Activated gamma-delta T cell (primary cell): ENCODE data around the gene IL4R.
"Not testable (repeated sequence)": the region's sequence is repeated elsewhere in the genome, so short reads cannot be mapped to it uniquely, and the experiment has no call there.

Experiments used
- DNase-seq: peaks from one replicate; lab custom pipeline; 2025; lab: John Stamatoyannopoulos, UW

Gene IL4R

DNA sequence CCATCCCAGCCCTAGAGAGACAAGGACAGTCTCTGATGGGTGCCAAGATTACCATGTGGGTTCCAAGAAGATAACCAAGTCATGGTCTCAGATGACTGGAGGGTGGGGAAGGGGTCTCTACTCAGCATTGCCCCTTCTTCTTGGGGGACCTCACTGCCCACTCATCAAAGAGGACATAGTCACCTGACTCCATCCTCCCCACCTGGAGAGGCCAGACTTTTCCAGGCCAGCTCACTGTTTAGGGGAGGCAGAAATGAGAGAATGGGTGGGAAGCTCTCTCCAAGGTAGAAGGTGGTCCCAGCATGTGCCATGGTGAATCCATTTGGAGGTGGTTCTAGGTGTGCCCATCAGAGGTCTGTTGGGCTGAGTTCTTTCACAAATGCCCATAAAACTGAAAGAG is 67.5 kb downstream of the IL4R start:
- DNase-seq, result no peak

DNA sequence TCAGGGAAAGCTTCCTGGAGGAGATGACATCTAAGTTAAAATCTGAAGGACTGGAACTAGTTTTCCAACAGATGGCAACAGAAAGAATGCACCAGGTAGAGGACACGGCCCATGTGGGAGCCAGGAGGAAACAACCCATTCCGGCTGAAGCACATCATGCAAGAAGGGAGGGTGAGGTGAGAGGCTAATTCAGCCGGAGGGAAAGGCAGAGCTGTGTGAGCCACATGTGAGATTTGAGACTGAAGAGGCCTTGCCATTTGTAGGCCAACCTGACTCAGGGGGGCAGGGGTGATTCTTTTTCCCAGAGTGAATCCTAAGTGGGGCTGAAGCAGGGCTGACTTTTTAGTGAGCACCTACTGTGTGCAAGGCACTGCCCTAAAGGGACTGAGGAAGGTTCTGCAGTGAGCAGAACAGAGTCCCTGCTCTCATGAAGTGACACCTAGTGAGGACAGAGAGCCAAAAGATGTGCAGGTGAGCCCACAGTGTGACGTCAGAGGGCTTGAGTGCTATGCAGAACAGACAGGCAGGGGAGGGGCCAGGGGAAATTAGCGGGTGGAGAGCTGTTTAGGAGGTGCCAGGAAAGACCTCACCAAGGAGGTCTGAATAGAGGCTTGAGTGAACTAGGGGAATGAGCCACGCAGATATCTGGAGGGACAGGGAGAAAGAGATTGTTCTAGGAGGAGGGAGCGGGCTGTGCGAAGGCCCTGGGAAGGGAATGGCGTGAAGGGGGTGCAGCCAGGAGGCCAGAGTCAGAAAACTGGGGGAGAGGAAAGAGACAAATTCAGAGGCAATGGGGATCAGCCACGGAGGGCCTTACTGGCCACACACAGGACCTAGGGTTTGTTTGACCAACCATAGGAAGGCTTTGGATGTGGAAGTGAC is 68.4 kb downstream of the IL4R start:
- no peak for DNase-seq

DNA sequence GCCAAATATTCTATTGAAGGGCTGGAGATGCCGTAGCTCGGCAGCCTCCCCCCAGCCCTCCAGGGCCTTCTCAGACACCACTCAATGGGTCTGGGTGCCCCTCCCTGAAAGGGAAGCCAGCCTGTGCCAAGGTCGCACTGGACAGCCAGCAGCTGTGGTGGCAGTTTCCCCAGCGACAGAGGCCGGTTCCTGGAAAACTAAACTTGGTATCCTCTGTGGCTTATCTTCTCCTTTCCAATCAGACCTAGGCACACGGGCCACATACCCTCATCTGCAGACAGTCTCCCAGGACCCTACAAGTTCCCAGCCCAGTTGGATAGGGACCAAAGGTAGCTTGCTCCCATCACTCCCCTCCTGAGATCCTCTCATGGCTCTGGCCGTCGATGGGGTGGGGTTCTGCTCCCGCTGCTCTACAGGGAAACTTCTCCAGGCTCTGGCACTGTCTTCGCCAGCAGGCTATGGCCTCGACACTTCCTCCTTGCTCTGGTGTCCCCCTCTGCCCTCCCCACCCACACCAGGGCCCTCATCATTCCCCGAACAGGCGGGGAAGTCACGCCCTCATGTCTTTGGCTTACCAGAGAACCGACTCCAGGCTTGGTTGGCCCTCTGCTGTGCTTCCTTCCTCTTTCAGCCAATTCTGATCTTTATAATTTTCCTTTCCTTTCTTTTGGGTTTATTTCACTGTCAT is 69.9 kb downstream of the IL4R start:
- no peak for DNase-seq

- no peak for DNase-seq
Observed at GRCh38 chr16:27384425-27384824, 70.7 kb downstream of the IL4R start.

DNA sequence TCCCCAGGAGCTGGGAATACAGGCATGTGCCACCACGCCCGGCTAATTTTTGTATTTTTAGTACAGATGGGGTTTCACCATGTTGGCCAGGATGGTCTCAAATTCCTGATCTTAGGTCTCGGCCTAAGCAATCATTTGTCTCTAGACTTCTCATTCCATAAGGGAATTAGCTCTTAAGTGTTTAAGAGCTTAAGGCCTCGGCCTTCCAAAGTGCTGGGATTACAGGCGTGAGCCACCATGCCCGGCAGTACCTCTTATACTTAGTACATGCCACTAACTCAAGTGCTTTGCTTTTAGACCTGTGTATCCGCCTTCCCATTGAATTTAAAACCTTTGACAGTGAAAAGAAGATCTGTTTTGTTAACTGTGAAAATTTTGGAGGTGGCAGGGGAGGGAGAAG is 71.6 kb downstream of the IL4R start:
- DNase-seq, result no peak

DNA sequence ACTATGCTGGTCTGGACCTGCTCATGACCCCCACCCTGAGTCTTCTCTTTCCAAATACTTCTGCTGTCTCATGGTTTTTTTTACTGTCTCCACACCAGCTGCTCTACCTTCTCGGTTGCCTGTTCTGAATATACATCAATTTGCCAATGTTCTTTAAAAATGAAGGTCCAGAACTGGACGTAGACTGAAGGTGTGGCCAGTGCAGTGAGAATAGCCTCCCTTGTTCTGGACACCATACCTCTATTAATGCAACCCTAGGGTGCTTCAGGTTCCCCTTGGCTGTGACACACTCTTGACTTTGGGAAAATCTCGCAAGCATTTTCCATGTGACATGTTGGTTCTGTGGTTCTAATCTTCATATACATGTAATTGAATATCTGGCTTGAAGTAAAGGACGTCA is 72.9 kb downstream of the IL4R start:
- no peak for DNase-seq

DNA sequence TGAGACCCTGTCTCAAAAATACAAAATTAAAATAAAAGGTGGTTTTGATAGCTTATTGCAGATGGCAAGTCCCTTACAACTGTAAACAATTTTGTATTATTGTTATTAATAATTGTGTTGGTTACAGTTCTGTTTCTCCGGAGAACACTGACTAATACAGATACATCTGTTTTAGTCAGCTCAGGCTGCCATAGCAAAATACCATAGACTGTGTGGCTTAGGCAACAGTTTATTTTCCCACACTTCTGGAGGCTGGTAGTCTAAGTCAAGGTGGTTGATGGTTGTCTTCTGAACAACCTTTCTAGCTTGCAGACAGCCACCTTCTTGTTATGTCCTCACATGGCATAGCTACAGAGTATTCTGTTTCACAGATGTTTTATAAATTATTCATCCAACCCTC is 74.0 kb downstream of the IL4R start:
- no peak for DNase-seq

DNA sequence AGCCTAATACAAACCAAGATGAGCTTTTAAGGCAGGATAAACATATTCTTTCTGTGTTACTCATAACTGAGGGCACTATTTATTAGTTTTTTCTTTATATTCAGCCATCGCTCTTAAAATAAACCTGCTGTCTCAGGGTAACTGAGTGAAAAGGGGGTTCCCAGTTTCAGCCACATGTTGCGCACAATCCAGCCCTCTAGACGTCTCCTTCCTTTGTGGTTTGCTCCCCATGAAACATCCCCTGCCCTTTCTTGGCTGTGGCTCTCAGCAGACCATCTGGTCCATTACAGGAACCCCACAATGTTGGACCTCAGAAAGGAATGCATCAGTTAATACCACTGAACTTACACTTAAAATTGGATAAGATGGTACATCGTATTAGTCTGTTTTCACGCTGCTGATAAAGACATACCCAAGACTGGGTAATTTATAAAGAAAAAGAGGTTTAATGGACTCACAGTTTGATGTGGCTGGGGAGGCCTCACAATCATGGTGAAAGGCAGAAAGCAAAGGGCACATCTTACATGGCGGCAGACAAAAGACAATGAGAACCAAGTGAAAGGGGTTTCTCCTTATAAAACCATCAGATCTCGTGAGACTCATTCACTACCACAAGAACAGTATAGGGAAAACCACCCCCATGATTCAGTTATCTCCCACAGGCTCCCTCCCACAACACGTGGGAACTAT is 75.6 kb downstream of the IL4R start:
- DNase-seq, result no peak

GRCh38 chr16:27390151-27390550 is 76.4 kb downstream of the IL4R start:
- DNase-seq, result no peak

DNA sequence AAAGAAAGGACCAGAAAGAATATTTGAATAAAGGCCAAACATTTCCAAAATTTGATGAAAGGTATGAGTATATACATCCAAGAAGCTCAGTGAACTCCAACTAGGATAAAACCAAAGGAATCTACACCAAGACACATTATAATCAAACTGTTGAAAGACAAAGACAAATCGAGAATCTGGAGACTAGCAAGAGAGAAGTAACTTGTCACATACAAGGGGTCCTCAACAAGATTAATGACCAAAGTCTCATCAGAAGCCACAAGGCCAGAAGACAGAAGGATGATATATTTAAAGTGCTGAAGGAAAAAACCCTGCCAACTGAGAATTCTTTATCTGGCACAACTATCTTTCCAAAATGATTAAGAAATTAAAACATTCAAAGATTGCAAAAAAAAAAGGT is 78.9 kb downstream of the IL4R start:
- no peak for DNase-seq

GRCh38 chr16:27394516-27394915 is 80.7 kb downstream of the IL4R start:
- no peak for DNase-seq

DNA sequence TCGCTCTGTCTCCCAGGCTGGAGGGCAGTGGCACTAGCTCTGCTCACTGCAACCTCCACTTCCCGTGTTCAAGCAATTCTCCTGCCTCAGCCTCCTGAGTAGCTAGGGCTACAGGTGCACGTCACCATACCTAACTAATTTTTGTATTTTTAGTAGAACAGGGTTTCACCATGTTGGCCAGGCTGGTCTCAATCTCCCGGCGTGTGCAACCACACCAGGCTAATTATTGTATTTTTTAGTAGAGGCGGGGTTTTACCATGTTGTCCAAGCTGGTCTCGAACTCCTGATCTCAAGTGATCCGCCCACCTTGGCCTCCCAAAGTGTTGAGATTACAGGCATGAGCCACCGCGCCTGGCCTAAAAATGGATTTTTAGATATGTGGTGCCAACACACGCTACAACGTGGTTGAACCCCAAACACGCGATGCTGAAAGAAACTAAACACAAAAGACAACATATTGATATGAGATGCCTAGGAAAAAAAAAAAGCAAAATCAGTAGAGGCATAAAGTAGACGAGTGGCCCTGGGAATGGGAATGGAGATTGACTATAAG is 84.6 kb downstream of the IL4R start:
- DNase-seq, result not testable (repeated sequence)

- DNase-seq, result no peak
Observed at GRCh38 chr16:27398894-27399853, 85.4 kb downstream of the IL4R start.

DNA sequence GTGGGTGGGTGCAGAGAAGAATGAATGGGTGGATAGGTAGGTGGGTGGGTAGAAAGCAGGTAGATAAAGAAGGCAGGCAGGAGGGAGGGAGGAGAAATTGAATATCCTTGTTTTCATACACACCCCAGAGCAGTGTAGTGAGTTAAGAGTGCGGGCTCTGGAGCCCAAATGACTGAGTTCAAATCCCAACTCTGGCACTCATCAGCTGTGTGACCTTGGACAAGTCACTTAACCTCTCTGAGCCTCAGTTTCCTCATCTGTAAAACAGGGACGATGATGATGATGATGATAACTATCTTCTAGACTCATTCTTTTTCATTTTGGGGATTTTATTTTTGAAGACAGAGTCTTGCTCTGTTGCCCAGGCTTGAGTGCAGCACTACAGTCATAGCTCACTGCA is 86.2 kb downstream of the IL4R start:
- no peak for DNase-seq

DNA sequence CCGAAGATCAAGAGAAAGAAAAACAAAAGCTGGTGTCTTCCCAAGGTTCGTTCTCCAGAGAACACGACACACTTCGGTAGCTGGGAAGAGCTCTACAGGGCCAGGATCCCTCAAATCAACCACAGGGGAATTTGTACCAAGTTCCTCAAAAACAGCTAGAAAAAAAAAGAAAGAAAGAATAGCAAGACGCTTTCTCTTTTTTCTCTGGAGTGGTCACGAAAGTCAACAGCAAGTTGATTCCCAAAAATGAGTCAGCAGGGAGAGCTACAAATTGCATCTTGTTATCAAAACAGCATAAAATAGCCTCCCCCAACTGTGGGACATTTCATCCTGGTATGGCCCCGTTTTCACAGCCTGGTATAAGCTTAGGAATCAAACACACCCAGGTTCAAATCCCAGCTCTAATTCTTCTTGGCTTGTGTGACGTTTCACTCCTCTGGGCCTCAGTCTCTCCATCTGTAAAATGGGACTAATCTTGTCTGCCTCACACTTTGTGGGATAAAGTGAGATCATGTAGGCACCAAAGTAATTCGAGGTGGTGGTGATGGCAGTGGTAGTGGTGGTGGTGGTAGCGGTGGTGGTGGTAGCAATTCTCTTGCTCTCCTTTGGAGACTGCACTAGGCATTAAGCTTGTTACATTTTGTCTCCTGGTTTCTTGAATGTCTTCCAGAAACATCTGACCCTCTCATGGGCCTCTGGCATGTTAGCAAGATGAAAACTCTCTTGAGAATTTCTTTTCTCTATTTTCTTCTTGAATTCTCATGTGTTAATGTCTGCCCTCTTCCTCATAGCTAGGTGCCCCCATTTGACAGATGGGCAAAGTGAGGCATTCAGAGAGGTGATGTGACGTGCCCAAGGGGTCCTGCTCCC is 87.2 kb downstream of the IL4R start:
- DNase-seq, result no peak

- DNase-seq, result peak; percentile 94
Observed at GRCh38 chr16:27401768-27402568, 88.2 kb downstream of the IL4R start, which contains the start of gene IL21R. Gene IL21R (plus strand): TSS chr16:27402174. CDS start chr16:27430072, 27,898 bp downstream.

DNA sequence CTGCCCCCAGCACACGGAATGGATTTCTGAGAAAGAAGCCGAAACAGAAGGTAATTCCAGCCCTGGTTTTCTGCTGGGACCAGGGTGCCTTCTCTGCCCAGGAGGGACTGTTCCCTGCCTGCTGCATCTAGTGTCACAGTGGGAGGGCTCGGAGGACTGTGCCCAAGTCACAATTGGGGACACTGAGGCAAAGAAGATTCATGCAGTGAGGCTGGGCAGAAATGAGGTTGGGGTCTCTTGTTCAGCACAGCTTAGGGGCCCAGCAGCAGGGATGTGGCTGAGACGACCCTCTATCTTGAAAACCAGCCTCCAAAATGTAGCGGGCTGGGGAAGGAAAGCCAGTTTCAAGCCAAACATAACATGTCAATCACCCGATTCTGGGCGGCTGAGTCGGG is 88.8 kb downstream of the IL4R start:
- no peak for DNase-seq

- no peak for DNase-seq
Observed at GRCh38 chr16:27402964-27403600, 89.3 kb downstream of the IL4R start.

GRCh38 chr16:27403601-27403992 is 89.8 kb downstream of the IL4R start:
- no peak for DNase-seq
